Fibroblast of the aortic adventitia (primary cell): ENCODE data around the gene CATSPER4. TPM values are rescaled to one million over a fixed set of nuclear protein-coding genes. Genes with fewer than 3 reads are reported as not detected.

ENCODE experiments used
- DNase-seq: peaks from one replicate; pipeline ENCODE4 v3.0.0-alpha.2; 2010; ENCODE audit warnings: low read depth
- H3K4me3 ChIP-seq: 2 replicates; pipeline ENCODE4 v1.5.1; 2011; ENCODE audit warnings: low read depth, mild to moderate bottlenecking, control low read depth, low read length, moderate library complexity
- CTCF ChIP-seq: IDR thresholded peaks from 2 replicates; pipeline ENCODE4 v1.5.1; 2011; ENCODE audit warnings: mild to moderate bottlenecking, low read length, control low read depth, inconsistent platforms; ENCODE audit not compliant: insufficient read depth
- total RNA-seq: library from RNA; depleted of rRNA; stranded (reverse); fragments of >200 nt; gene quantifications from 2 replicates; pipeline ENCODE4 v1.2.3, GENCODE V29; 2012; ENCODE audit warnings: low replicate concordance

Gene CATSPER4
- total RNA-seq, 1 donor, result not detected

GRCh38 chr1:26160527-26161414, 29.6 kb upstream of the CATSPER4 start:
- no peak for DNase-seq
- no peak for TF ChIP-seq CTCF
- no peak overlapping the region for H3K4me3 ChIP-seq

- DNase-seq, result peak; percentile 30
- no peak for TF ChIP-seq CTCF
- peak overlapping the region; percentile 53 for H3K4me3 ChIP-seq
These were observed 28.8 kb upstream of the CATSPER4 start for GRCh38 chr1:26161415-26162219.

GRCh38 chr1:26162220-26162709, 28.1 kb upstream of the CATSPER4 start:
- DNase-seq, result no peak
- peak overlapping the region; percentile 53 for H3K4me3 ChIP-seq
- no peak for TF ChIP-seq CTCF

GRCh38 chr1:26163684-26164035, 26.7 kb upstream of the CATSPER4 start:
- no peak for DNase-seq
- peak overlapping the region; percentile 49 for H3K4me3 ChIP-seq
- no peak for TF ChIP-seq CTCF

- no peak for DNase-seq
- peak overlapping the region; percentile 55 for H3K4me3 ChIP-seq
- peak; percentile 42 for TF ChIP-seq CTCF
These were observed 26.2 kb upstream of the CATSPER4 start for GRCh38 chr1:26164036-26164860.
